ENCODE data around the gene PSMG4.

The PSMG4 gene

DNA sequence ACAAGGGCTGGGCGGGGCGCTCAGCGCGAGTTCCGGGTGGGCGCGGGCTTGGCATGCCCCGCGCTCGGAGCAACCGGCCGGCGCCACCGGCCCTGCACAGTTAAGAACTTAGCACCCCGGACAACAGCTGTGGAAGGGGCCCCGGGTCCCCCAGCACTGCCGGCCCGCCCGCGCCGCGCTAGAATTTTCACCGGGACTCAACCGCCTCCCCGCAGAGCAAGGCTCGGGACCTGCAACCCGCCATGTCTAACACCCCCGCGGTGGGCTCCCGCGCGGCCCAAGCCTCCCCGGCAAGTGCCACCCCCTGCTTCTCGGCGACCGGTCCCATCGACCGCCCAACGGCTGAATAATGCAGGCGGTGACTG is 5.2 kb upstream of the PSMG4 start:
- TF ChIP-seq SPI1 (IDR thresholded peaks at IDR 0.05; ENCODE audit: borderline replicate concordance, low read depth) (no peak), GABPA (IDR thresholded peaks at IDR 0.05; ENCODE audit: low read depth) (no peak), POLR2AphosphoS5 (IDR thresholded peaks at IDR 0.05; ENCODE audit: low read depth) (no peak)
- TF ChIP-seq, protein P1, sequence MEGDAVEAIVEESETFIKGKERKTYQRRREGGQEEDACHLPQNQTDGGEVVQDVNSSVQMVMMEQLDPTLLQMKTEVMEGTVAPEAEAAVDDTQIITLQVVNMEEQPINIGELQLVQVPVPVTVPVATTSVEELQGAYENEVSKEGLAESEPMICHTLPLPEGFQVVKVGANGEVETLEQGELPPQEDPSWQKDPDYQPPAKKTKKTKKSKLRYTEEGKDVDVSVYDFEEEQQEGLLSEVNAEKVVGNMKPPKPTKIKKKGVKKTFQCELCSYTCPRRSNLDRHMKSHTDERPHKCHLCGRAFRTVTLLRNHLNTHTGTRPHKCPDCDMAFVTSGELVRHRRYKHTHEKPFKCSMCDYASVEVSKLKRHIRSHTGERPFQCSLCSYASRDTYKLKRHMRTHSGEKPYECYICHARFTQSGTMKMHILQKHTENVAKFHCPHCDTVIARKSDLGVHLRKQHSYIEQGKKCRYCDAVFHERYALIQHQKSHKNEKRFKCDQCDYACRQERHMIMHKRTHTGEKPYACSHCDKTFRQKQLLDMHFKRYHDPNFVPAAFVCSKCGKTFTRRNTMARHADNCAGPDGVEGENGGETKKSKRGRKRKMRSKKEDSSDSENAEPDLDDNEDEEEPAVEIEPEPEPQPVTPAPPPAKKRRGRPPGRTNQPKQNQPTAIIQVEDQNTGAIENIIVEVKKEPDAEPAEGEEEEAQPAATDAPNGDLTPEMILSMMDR (IDR thresholded peaks at IDR 0.05; ENCODE audit: insufficient read depth, low read length) = no peak
- TF ChIP-seq, protein P2, sequence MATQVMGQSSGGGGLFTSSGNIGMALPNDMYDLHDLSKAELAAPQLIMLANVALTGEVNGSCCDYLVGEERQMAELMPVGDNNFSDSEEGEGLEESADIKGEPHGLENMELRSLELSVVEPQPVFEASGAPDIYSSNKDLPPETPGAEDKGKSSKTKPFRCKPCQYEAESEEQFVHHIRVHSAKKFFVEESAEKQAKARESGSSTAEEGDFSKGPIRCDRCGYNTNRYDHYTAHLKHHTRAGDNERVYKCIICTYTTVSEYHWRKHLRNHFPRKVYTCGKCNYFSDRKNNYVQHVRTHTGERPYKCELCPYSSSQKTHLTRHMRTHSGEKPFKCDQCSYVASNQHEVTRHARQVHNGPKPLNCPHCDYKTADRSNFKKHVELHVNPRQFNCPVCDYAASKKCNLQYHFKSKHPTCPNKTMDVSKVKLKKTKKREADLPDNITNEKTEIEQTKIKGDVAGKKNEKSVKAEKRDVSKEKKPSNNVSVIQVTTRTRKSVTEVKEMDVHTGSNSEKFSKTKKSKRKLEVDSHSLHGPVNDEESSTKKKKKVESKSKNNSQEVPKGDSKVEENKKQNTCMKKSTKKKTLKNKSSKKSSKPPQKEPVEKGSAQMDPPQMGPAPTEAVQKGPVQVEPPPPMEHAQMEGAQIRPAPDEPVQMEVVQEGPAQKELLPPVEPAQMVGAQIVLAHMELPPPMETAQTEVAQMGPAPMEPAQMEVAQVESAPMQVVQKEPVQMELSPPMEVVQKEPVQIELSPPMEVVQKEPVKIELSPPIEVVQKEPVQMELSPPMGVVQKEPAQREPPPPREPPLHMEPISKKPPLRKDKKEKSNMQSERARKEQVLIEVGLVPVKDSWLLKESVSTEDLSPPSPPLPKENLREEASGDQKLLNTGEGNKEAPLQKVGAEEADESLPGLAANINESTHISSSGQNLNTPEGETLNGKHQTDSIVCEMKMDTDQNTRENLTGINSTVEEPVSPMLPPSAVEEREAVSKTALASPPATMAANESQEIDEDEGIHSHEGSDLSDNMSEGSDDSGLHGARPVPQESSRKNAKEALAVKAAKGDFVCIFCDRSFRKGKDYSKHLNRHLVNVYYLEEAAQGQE (IDR thresholded peaks at IDR 0.05; ENCODE audit: insufficient replicate concordance, low read depth) = no peak
- H3K27me3 ChIP-seq (ENCODE audit: insufficient read depth, poor library complexity, severe bottlenecking) = peaks cover 18% of the 10 kb centered on the region
- no peak for DNase-seq (ENCODE audit: low read depth in 1 of 2, low spot score in 1 of 2)
- H3K27ac ChIP-seq (replicated peaks) = no peak overlapping the region
- H3K4me3 ChIP-seq (replicated peaks; ENCODE audit: insufficient read depth, low read length) = no peak overlapping the region

DNA sequence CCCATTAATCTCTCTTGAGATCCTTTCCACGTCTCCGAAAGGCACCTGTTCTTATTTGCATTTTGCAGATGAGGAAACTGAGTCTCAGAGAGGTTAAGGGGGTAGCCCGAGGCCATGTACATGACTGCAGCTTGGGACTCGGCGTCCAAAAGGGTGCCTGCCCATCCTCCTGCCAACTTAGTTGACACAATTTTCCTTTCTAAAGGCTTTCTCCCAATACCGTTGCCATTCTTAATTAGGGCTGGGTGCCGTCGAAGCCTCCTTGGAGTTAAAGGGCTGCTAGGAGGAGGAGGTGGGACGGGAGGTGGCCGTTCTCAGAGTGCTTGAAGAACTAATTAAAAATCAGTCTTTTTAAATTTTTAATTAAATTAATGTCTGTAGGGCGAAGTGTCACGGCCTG is 546 bp upstream of the PSMG4 start:
- Histone ChIP-seq H3K27me3 (ENCODE audit: insufficient read depth, poor library complexity, severe bottlenecking) (peaks cover 3% of the 10 kb centered on the region), H3K4me3 (replicated peaks; ENCODE audit: insufficient read depth, low read length) (peak overlapping the region; percentile 82), H3K27ac (replicated peaks) (no peak overlapping the region)
- DNase-seq (ENCODE audit: low read depth in 1 of 2, low spot score in 1 of 2) = no peak
- TF ChIP-seq, protein P1 (IDR thresholded peaks at IDR 0.05; ENCODE audit: insufficient read depth, low read length) = no peak
- TF ChIP-seq, protein P2 (IDR thresholded peaks at IDR 0.05; ENCODE audit: insufficient replicate concordance, low read depth) = no peak
- TF ChIP-seq SPI1 (IDR thresholded peaks at IDR 0.05; ENCODE audit: borderline replicate concordance, low read depth) = no peak
- no peak for TF ChIP-seq GABPA (IDR thresholded peaks at IDR 0.05; ENCODE audit: low read depth)
- no peak for TF ChIP-seq POLR2AphosphoS5 (IDR thresholded peaks at IDR 0.05; ENCODE audit: low read depth)

DNA sequence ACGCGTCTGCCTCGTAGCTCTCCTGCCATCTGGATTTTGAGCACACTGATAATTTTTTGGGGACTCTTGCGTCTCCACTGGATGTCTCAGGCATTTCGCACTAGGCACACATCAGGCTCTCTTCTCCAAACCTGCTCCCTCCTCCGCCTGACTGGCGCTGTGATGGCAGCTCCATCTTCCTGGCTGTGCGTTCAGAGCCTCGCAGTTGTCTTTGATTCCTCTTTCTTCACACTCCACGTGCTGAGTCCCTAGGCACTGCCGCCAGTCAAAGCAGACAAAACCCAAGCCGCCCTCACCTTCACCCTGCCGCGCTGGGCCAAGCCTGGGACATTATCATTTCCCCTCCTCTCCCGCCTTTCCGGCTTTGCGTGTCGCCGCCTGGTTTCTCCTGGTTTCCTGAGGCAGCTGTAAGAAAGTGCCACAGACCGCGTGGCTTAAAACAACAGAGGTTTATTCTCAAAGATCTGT is 778 bp downstream of the PSMG4 start:
- Histone ChIP-seq H3K4me3 (replicated peaks; ENCODE audit: insufficient read depth, low read length) (peak overlapping the region; percentile 82), H3K27me3 (ENCODE audit: insufficient read depth, poor library complexity, severe bottlenecking) (peaks cover 3% of the 10 kb centered on the region), H3K27ac (replicated peaks) (peak overlapping the region; percentile 76)
- TF ChIP-seq, protein P2 (IDR thresholded peaks at IDR 0.05; ENCODE audit: insufficient replicate concordance, low read depth) = no peak
- TF ChIP-seq POLR2AphosphoS5 (IDR thresholded peaks at IDR 0.05; ENCODE audit: low read depth) = no peak
- TF ChIP-seq SPI1 (IDR thresholded peaks at IDR 0.05; ENCODE audit: borderline replicate concordance, low read depth) = no peak
- TF ChIP-seq, protein P1 (IDR thresholded peaks at IDR 0.05; ENCODE audit: insufficient read depth, low read length) = no peak
- TF ChIP-seq GABPA (IDR thresholded peaks at IDR 0.05; ENCODE audit: low read depth) = no peak
- peak in 1 of 2 experiments; percentile 64 for DNase-seq (ENCODE audit: low read depth in 1 of 2, low spot score in 1 of 2)

Data from HL-60 (cell line).